Measurements from ENCODE around the gene CHGA.

The CHGA gene

GRCh38 chr14:92955381-92955780 lies 32.4 kb downstream of the CHGA start:
- intact Hi-C loops (cut with DNase I): no loop called here
- DNase-seq: peak in 3 of 10 donors; percentile 8 to 85 (median 14)

GRCh38 chr14:92956961-92957360 lies 34.0 kb downstream of the CHGA start:
- intact Hi-C loops (cut with DNase I): no loop called here
- peak in 5 of 10 donors; percentile 8 to 71 (median 62) for DNase-seq

GRCh38 chr14:92958373-92959188 lies 35.6 kb downstream of the CHGA start:
- DNase-seq: peak; percentile 55 to 96 (median 78)
- intact Hi-C loops (cut with DNase I): no loop called here

- DNase-seq: peak; percentile 61 to 96 (median 68)
- intact Hi-C loops (cut with DNase I): no loop called here
Observed at GRCh38 chr14:92959189-92959531, 36.2 kb downstream of the CHGA start.

- intact Hi-C loops (cut with DNase I): no loop called here
- peak in 5 of 10 donors; percentile 8 to 79 (median 57) for DNase-seq
Observed at GRCh38 chr14:92959761-92960680, 37.1 kb downstream of the CHGA start.

GRCh38 chr14:92960706-92961566 lies 38.0 kb downstream of the CHGA start:
- intact Hi-C loops (cut with DNase I): no loop called here

GRCh38 chr14:92961567-92961855 lies 38.6 kb downstream of the CHGA start:
- intact Hi-C loops (cut with DNase I): no loop called here
- peak in 4 of 10 donors; percentile 20 to 57 (median 45) for DNase-seq

More at GRCh38 chr14:92960706-92961566, 38.0 kb downstream of the CHGA start:
- peak in 4 of 10 donors; percentile 21 to 76 (median 62) for DNase-seq

GRCh38 chr14:92962031-92962830 lies 39.3 kb downstream of the CHGA start:
- intact Hi-C loops (cut with DNase I): no loop called here
- DNase-seq: peak in 3 of 10 donors; percentile 30 to 67 (median 53)

GRCh38 chr14:92962831-92963095 lies 39.8 kb downstream of the CHGA start:
- intact Hi-C loops (cut with DNase I): no loop called here
- DNase-seq: peak in 4 of 10 donors; percentile 16 to 80 (median 42)

GRCh38 chr14:92963301-92964123 lies 40.6 kb downstream of the CHGA start:
- intact Hi-C loops (cut with DNase I): no loop called here

GRCh38 chr14:92964124-92965109 lies 41.5 kb downstream of the CHGA start:
- peak in 4 of 10 donors; percentile 13 to 89 (median 63) for DNase-seq
- intact Hi-C loops (cut with DNase I): no loop called here

More at GRCh38 chr14:92963301-92964123, 40.6 kb downstream of the CHGA start:
- peak in 4 of 10 donors; percentile 23 to 82 (median 62) for DNase-seq

GRCh38 chr14:92965281-92965680 lies 42.3 kb downstream of the CHGA start:
- no peak for DNase-seq
- intact Hi-C loops (cut with DNase I): no loop called here

- no peak for DNase-seq
- intact Hi-C loops (cut with DNase I): no loop called here
Observed at GRCh38 chr14:92967346-92967926, 44.5 kb downstream of the CHGA start.

- intact Hi-C loops (cut with DNase I): no loop called here
- DNase-seq: peak in 4 of 10 donors; percentile 13 to 77 (median 46)
Observed at GRCh38 chr14:92968291-92969020, 45.5 kb downstream of the CHGA start.

- peak in 8 of 10 donors; percentile 55 to 95 (median 74) for DNase-seq
- intact Hi-C loops (cut with DNase I): no loop called here
Observed at GRCh38 chr14:92969430-92969829, 46.5 kb downstream of the CHGA start.

GRCh38 chr14:92969871-92970270 lies 46.9 kb downstream of the CHGA start:
- DNase-seq: peak in 2 of 10 donors; percentile 75 to 80
- intact Hi-C loops (cut with DNase I): loop anchor here (5.0 kb wide), 2 partner anchors 37 to 142 kb away; no protein-coding TSS in a partner anchor
